Stimulated activated CD8-positive, alpha-beta memory T cell treated with anti-CD3 and anti-CD28 coated beads, Interleukin-7, amount 100 ng/mL, for 1 hour (primary cell): Measurements from ENCODE around the gene RLF.

Experiments used
- DNase-seq, 2 donors: peaks; one replicate each; pipeline ENCODE4 v3.0.0-alpha.2; 2020; ENCODE audit warnings: low read depth in 2 of 2

Gene RLF, protein sequence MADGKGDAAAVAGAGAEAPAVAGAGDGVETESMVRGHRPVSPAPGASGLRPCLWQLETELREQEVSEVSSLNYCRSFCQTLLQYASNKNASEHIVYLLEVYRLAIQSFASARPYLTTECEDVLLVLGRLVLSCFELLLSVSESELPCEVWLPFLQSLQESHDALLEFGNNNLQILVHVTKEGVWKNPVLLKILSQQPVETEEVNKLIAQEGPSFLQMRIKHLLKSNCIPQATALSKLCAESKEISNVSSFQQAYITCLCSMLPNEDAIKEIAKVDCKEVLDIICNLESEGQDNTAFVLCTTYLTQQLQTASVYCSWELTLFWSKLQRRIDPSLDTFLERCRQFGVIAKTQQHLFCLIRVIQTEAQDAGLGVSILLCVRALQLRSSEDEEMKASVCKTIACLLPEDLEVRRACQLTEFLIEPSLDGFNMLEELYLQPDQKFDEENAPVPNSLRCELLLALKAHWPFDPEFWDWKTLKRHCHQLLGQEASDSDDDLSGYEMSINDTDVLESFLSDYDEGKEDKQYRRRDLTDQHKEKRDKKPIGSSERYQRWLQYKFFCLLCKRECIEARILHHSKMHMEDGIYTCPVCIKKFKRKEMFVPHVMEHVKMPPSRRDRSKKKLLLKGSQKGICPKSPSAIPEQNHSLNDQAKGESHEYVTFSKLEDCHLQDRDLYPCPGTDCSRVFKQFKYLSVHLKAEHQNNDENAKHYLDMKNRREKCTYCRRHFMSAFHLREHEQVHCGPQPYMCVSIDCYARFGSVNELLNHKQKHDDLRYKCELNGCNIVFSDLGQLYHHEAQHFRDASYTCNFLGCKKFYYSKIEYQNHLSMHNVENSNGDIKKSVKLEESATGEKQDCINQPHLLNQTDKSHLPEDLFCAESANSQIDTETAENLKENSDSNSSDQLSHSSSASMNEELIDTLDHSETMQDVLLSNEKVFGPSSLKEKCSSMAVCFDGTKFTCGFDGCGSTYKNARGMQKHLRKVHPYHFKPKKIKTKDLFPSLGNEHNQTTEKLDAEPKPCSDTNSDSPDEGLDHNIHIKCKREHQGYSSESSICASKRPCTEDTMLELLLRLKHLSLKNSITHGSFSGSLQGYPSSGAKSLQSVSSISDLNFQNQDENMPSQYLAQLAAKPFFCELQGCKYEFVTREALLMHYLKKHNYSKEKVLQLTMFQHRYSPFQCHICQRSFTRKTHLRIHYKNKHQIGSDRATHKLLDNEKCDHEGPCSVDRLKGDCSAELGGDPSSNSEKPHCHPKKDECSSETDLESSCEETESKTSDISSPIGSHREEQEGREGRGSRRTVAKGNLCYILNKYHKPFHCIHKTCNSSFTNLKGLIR (N-terminal part only)

DNA sequence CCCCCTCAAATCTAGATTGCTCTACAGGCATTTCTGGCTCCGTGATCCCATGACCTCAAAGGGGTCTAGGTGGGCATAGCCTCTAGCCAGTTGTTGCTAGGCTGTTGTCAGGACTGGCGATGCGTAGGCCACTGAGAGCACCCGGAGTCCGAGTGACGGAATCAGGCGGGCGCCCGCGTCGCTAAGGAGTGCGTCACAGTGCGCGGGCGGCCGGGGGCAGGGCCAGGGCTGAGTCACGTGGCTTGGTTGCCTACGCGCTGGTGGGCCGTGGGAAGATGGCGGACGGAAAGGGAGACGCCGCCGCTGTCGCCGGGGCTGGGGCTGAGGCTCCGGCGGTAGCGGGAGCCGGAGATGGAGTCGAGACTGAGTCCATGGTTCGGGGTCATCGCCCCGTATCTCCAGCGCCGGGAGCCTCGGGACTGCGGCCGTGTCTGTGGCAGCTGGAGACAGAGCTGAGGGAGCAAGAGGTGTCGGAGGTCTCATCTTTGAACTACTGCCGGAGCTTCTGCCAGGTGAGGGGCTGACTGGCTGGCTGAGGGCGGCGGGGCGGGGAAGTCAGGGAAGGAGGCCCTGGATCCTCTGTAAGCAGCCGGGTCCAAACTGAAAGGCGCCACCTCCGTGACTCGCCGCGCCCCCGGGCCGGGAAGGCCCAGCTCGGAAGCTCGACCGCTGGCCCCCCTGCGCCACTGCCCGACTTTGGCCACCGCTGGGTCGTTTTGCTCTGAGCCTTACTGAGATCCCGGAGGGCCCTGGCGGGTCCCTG, at the start of gene RLF:
RLF (plus strand) TSS at position 263 of the 763 bp plus-strand sequence; CDS start at position 276, 13 bp downstream.
- peak; percentile 91 to 92 for DNase-seq

DNA sequence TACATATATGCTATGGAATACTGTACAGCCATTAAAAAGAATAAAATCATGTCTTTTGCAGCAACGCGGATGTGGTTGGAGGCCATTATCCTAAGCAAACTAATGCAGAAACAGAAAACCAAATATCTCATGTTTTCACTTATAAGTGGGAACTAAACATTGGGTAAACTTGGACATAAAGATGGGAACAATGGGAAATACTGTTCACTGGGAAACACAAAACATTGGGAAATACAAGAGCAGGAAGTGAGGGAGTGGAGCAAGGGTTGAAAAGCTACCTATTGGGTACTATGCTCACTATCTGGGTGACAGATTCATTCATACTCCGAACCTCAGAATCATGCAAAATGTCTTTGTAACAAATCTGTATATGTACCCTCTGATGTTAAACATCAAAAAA, 46.8 kb upstream of the RLF start:
- DNase-seq = no peak

DNA sequence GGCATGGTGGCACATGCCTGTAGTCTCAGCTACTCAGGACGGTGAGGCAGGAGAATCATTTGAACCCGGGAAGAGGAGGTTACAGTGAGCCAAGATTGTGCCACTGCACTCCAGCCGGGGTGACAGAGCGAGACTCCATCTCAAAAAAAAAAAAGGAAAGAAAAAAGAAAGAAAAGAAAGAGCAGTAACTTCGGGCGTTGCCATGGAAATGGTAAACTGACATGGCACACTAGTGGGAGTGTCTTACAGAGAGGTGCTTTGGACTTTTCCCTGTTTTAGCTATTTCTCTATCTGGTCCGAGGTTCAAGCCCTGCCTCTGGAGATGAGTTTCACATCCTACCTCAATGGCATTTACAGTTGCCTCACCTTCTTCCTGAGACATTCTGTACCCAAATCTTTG, 41.1 kb upstream of the RLF start:
- no peak for DNase-seq

DNA sequence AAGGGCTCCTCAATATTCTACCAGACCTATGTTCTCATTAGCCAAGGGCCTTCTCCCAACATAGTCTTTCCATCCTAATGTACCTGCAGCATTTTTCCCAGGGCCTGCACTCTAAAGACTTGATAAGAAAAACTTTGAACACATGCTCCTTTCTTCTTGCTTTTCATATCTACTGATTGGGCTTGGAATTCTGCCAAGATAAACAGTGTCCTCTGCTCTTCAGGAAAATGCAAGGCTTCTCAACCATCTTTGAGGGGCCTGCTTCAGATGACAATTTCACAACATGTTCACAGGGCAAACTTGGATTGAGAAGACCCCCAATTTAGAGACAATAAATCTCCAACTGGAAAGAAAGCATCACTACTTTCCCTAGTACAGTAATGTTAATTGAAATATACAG, 38.3 kb upstream of the RLF start:
- DNase-seq = no peak

DNA sequence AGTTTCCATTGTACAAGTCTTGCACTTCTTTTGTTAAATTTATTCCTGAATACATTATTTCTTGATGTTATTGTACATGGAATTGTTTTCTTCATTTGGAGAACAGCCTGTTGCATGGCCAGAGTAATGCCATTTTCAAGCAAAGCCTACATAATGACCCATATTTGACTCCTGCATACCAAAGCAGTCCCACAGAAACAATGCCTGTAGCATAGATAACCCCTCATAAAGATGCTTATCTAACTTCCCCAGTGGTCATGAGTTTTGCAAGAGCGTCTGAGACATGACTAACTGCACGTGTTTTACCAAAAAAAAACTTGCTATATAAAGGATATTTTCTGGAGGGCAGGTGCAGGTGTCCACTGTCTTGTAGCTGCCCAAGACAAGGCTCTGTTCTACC, 30.3 kb upstream of the RLF start:
- no peak for DNase-seq

DNA sequence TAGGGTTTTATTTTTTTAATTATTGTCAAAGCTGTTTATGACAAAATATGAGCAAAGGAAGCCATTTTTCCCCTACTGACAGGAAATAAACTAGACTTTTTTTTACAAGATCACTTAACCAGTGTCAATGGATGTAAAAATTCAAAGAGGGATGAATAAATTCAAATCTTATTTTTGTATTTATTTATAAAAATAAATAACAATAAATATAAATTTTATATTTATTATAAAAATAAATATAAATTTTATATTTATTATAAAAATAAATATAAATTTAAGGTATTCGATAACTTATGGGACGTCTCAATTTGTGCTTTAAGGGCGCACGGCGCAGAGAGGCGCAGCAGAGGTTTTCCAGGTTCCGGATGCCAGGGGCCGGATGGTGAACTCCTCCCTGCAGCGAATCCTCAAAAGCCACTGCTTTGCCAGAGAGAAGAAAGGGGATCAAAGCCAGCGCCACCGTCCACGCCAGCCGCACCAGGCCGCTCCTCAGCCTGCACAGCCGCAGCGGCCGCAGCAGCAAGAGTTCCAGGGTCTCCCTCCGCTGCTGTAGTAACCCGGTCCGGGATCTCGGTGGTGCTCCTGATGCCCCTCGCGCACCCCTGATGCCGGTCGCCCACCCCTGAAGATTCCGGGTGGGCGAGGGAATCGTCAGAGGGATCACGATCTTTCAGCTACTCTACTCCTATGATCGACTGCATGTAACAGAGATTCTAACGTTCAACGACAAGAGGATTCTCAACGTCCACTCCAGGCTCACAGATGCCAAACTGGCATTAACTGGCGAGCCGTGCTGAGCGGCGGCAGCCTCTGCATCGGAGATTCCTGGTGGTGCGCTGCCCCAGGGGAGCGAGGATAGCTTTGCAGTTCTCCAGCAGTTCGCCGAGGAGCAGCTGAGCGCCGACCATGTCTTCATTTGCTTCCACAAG, 28.5 kb upstream of the RLF start:
- DNase-seq = no peak

DNA sequence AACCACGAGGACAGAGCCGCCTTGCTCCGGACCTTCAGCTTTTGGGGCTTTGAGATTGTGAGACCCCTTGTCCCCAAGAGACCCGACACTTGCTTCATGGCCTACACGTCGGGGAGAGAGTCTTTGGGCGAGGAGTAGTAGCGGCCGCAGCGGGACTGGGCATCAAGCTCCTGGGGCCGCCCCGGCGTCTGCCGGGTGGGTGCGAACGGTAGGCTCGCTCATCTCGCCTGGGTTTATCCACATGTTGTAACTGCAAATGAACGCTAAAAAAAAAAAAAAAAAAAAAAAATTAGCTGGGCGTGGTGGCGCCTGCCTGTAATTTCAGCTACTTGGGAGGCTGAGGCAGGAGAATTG, 27.9 kb upstream of the RLF start:
- no peak for DNase-seq

DNA sequence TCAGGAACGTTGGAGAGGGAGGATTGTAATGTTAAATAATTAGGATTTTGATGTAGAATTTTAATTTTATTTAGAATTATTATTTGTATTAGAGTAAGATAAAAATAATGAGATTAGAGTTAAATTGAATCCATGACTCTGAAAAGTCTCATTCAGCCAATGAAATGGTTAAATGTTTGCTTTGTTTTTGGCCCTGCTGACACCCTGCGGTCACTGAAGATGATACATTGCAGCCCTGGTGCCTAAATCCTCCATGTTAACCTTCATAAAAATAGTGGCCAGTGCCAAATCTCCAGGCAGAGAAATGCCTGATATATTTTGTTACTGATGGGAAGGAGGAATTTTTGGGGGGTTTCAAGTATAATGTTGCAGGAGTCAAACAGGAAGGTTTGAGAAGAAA, 27.3 kb upstream of the RLF start:
- no peak for DNase-seq

DNA sequence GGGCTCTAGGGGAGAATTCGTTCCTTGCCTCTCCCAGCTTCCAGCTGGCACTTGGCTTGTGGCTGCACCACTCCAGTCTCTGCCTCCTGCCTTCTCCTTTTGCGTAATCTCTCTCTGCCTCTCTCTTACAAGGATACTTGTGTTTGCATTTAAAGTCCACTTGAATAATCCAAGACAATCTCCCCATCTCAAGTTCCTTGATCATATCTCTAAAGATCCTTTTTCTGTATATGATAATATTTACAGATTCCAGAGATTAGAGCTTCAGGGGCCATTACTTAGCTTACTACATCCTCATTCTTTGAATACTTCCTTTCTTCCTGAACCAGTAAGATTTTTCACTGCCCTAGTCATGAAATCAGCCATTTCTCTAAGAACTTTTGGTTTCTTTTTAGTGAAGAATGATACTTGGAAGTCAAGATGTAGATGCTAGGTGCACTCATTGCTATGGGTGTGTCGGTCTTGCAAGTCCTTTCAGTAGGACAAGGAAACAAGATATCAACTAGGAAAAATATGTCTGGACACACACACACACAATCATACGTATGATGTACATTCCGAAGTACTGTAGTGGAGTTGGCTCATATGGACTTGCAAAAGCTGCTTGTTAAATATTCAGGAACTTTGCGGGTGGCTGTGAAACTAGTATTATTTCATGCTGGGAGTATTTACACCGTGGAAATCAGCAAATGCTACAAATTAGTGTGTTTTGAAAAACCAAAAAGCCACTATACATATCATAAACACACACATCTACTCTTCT, 20.8 kb upstream of the RLF start:
- DNase-seq = no peak

DNA sequence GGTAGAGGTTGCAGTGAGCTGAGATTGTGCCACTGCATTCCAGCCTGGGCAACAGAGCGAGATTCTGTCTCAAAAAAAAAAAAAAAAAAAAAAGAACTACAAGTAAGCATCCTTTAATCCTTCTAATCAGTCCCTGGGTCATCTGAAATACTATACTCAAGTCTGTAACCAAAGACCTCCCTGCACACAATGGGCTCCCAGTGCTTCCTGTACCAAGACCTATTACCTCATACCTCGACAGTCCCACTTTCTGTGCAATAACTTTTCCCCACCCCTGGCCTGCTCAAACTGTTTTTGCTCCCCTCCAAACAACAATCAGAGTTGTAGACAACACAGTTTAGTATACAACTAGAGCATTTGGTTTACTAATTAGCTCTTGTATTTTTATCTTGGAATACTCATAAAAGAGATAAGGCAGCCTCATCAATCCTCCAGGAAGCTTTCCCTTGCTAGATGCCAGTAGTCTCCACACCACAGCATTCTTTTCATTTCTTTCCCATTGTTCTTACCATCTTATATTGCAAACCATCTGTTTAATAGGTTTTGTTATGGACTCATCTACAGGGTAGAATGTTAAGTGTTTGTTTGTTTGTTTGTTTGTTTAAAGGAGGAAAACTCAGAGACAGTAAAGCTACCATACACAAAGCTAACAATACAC, 19.2 kb upstream of the RLF start:
- no peak for DNase-seq

DNA sequence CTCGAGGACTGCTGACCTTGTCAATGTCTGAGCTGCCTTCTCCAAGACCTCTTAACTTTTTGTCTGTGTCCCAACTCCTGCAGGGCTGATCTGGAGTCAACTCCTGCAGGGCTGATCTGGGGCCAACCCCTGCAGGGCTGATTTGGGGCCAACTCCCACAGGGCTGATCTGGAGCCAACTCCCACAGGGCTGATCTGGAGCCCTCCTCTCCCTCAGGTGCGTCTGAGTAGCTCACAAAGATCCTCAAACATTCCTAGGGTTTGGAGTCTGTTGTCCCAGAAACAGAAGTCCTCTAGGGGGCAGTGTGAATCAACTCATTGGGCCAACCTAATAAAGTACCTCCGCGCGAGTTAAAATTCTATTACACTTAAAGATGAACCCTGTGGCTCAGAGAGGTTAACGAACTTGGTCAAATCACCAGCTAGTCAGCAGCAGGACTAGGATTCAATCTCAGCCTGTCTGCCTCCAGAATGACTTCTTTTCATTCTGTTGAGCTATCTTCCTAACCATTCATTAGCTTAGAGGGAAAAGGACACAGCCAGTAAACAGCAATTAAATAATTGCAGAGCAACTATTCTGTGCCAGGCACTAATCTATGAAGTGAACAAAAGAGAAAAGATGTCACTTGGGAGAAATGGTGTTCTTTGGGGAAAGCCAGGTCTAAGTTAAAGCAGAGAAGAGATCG, 17.2 kb upstream of the RLF start:
- peak in 1 of 2 donors; percentile 15 for DNase-seq

DNA sequence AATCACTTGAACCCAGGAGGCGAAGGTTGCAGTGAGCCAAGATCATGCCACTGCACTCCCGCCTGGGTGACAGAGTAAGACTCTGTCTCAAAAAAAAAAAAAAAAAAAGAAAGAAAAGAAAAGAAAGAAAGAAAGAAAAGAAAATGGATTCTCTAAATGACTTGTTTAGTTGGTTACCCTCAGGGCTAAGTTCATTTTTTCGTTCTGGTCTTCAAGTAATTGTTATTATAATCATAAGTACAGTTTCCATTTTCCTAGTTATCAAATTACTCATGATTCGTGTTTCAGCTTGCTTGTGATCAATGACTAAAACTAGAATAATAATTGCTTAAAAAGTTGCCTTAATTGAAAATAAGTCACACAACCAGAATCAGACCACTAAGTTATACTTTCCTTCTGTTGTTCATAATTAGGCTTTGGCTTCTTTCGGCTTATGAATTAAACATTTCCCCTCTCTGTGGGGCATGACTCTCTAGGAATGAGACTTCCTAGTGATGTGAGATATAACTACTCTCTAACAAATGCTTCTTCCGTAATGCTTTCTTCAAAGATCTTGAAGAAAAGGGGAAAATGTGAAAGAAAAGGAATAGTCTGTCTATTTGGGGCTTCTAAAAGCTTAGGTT, 9.6 kb upstream of the RLF start:
- DNase-seq = no peak

DNA sequence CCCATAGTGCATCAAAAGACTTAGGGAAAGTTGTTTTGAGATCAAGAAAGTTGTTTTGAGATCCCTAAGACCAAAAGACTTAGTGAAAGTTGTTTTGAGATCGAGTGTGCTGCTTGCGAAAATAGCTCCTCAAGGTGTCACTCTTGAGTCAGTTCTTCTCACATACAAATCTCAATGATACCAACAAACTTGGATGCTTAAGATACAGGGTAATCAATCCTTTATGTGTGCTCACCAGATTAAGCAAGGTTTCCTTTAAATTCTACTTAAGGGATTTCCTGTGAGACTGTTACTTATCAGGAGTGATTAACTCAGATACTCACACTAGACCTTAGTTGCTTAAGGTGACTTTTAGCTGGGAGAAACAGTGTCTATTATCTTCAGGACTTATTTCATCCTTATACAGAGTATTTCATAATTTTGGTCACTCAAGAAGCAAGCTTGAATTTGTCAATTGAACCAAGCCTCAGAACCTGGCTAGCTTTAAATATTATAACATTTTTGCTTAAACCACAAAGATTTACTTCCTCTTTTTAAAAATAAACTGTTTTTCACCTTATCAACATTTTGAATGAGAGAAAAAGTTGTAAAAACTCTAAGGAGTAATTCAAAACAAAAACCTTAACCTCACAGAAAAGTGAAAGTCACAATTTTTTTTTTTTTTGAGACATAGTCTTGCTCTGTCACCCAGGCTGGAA, 8.0 kb upstream of the RLF start:
- no peak for DNase-seq

DNA sequence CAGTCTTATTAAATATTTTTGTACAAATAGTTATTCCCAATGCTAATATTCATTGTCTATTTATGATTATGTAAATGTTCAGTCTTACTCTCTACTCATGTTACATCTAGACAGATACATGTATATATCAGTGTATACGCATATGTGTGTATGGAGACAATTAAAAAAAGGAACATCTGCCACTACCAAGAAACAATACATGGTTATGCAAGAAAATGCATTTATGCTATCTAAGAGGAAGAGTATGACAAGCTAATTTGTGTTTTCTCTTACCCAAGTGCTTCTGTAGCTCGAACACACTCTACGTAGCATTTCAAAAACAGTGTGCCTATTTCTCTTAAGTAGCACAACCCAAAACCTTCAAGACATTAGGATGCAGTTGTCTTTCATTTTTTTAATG, 6.1 kb upstream of the RLF start:
- DNase-seq = no peak

DNA sequence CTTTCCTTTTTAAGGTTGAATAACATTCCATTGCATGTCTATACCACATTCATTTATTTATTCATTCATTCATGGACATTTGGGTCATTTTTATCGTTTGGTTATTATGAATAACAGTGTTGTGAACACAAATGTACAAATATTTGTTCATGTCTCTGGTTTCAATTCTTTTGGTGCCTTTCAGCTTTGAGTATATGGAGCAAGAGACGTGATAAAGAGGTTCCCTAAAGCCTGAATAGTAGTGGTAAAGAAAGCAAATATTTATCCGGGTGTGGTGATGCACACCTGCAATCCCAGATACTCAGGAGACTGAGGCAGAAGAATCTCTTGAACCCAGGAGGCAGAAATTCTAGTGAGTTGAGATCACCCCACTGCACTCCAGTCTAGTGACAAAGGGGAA, 5.3 kb upstream of the RLF start:
- no peak for DNase-seq

DNA sequence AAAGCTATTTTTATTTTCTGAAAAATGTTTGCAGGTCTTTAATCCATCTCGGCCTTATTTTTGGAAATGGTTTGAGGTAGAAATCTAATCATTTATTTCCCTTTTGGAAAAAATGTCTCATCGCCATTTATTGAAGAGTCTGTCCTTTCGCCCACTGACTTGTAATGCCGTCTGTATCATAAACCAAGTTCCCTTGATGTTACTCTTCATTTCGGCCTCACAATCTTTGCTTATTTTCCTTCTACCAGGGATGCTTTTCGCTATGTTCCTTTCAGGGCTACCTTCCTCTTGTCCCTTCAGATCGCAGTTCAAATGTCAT, 422 bp upstream of the RLF start:
- DNase-seq = no peak

DNA sequence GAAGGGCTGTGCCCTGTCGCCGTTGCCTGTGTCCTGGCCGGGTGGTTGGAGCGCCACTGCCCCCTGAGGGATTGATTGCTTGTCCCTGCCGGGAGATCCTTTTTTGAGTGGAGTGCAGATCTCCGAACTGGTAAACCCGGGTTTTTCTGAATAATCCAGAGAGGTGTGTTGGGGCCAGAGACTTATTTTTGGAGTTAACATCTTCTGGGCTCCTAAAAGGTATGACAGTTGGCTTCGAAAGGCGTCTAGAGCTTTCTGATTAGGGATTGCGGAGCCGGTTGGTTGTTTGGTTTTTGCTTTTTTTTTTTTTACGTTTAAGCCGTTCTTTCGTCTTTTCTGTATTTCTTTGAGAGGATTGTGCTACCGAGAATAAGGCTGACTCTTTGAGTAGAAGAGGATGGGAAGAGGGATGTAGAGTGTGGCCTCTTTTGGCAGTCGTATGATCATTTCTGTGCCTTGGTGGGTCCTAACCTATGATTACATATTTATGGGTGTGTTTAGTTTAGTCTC, 756 bp downstream of the RLF start:
- DNase-seq = peak in 1 of 2 donors; percentile 10
